Measurements from ENCODE around the gene MAP10.
"Not testable (repeated sequence)": the region's sequence is repeated elsewhere in the genome, so short reads cannot be mapped to it uniquely, and the experiment has no call there.

Gene MAP10

GRCh38 chr1:232784794-232785193, 20.4 kb upstream of the MAP10 start:
- in situ Hi-C loops (cut with MboI; ENCODE audit: low sequenced_read_pairs): no loop called here
- Histone ChIP-seq H3K9me3 (no peaks in the 10 kb centered on the region), H3K27me3 (ENCODE audit: low read depth) (no peaks in the 10 kb centered on the region), H3K4me1 (no peaks in the 10 kb centered on the region), H3K4me3 (no peak overlapping the region), H3K36me3 (replicated peaks) (no peaks in the 10 kb centered on the region)
- DNase-seq (ENCODE audit: low spot score in 2 of 2): no peak

GRCh38 chr1:232785630-232786029, 19.6 kb upstream of the MAP10 start:
- in situ Hi-C loops (cut with MboI; ENCODE audit: low sequenced_read_pairs); H3K36me3 ChIP-seq (replicated peaks); H3K4me1 ChIP-seq; H3K4me3 ChIP-seq; H3K27me3 ChIP-seq (ENCODE audit: low read depth); DNase-seq (ENCODE audit: low spot score in 2 of 2); H3K9me3 ChIP-seq: not testable (repeated sequence)

- Histone ChIP-seq H3K4me1 (no peaks in the 10 kb centered on the region), H3K9me3 (no peaks in the 10 kb centered on the region), H3K36me3 (replicated peaks) (no peaks in the 10 kb centered on the region), H3K4me3 (no peak overlapping the region), H3K27me3 (ENCODE audit: low read depth) (no peaks in the 10 kb centered on the region)
- in situ Hi-C loops (cut with MboI; ENCODE audit: low sequenced_read_pairs): no loop called here
- DNase-seq (ENCODE audit: low spot score in 2 of 2): no peak
Observed at GRCh38 chr1:232786845-232787455, 18.3 kb upstream of the MAP10 start.

- H3K9me3 ChIP-seq: no peaks in the 10 kb centered on the region
- no peaks in the 10 kb centered on the region for H3K27me3 ChIP-seq (ENCODE audit: low read depth)
- H3K4me3 ChIP-seq: no peak overlapping the region
- in situ Hi-C loops (cut with MboI; ENCODE audit: low sequenced_read_pairs): no loop called here
- no peaks in the 10 kb centered on the region for H3K36me3 ChIP-seq (replicated peaks)
- H3K4me1 ChIP-seq: no peaks in the 10 kb centered on the region
- no peak for DNase-seq (ENCODE audit: low spot score in 2 of 2)
Observed at GRCh38 chr1:232788235-232788872, 16.9 kb upstream of the MAP10 start.

GRCh38 chr1:232789651-232790050, 15.6 kb upstream of the MAP10 start:
- H3K27me3 ChIP-seq (ENCODE audit: low read depth): no peaks in the 10 kb centered on the region
- DNase-seq (ENCODE audit: low spot score in 2 of 2): no peak
- no peak overlapping the region for H3K4me3 ChIP-seq
- no peaks in the 10 kb centered on the region for H3K36me3 ChIP-seq (replicated peaks)
- in situ Hi-C loops (cut with MboI; ENCODE audit: low sequenced_read_pairs): no loop called here
- no peaks in the 10 kb centered on the region for H3K4me1 ChIP-seq
- H3K9me3 ChIP-seq: no peaks in the 10 kb centered on the region

- Histone ChIP-seq H3K4me3 (no peak overlapping the region), H3K4me1 (no peaks in the 10 kb centered on the region), H3K27me3 (ENCODE audit: low read depth) (no peaks in the 10 kb centered on the region), H3K36me3 (replicated peaks) (no peaks in the 10 kb centered on the region), H3K9me3 (no peaks in the 10 kb centered on the region)
- no peak for DNase-seq (ENCODE audit: low spot score in 2 of 2)
- in situ Hi-C loops (cut with MboI; ENCODE audit: low sequenced_read_pairs): no loop called here
Observed at GRCh38 chr1:232792949-232793348, 12.3 kb upstream of the MAP10 start.

- Histone ChIP-seq H3K4me3 (no peak overlapping the region), H3K27me3 (ENCODE audit: low read depth) (no peaks in the 10 kb centered on the region), H3K36me3 (replicated peaks) (no peaks in the 10 kb centered on the region), H3K4me1 (no peaks in the 10 kb centered on the region), H3K9me3 (no peaks in the 10 kb centered on the region)
- in situ Hi-C loops (cut with MboI; ENCODE audit: low sequenced_read_pairs): no loop called here
- DNase-seq (ENCODE audit: low spot score in 2 of 2): no peak
Observed at GRCh38 chr1:232793944-232794343, 11.3 kb upstream of the MAP10 start.

GRCh38 chr1:232795497-232796053, 9.6 kb upstream of the MAP10 start:
- Histone ChIP-seq H3K36me3 (replicated peaks) (no peaks in the 10 kb centered on the region), H3K4me1 (no peaks in the 10 kb centered on the region), H3K27me3 (ENCODE audit: low read depth) (no peaks in the 10 kb centered on the region), H3K4me3 (no peak overlapping the region), H3K9me3 (no peaks in the 10 kb centered on the region)
- in situ Hi-C loops (cut with MboI; ENCODE audit: low sequenced_read_pairs): no loop called here
- no peak for DNase-seq (ENCODE audit: low spot score in 2 of 2)

- Histone ChIP-seq H3K4me3 (no peak overlapping the region), H3K4me1 (no peaks in the 10 kb centered on the region), H3K9me3 (no peaks in the 10 kb centered on the region), H3K27me3 (ENCODE audit: low read depth) (no peaks in the 10 kb centered on the region), H3K36me3 (replicated peaks) (no peaks in the 10 kb centered on the region)
- in situ Hi-C loops (cut with MboI; ENCODE audit: low sequenced_read_pairs): no loop called here
- no peak for DNase-seq (ENCODE audit: low spot score in 2 of 2)
Observed at GRCh38 chr1:232797856-232798510, 7.2 kb upstream of the MAP10 start.

GRCh38 chr1:232798920-232799319, 6.3 kb upstream of the MAP10 start:
- H3K4me3 ChIP-seq: no peak overlapping the region
- no peaks in the 10 kb centered on the region for H3K9me3 ChIP-seq
- in situ Hi-C loops (cut with MboI; ENCODE audit: low sequenced_read_pairs): no loop called here
- H3K4me1 ChIP-seq: no peaks in the 10 kb centered on the region
- no peak for DNase-seq (ENCODE audit: low spot score in 2 of 2)
- H3K27me3 ChIP-seq (ENCODE audit: low read depth): no peaks in the 10 kb centered on the region
- H3K36me3 ChIP-seq (replicated peaks): no peaks in the 10 kb centered on the region

GRCh38 chr1:232806186-232806510, 932 bp downstream of the MAP10 start:
- DNase-seq (ENCODE audit: low spot score in 2 of 2): no peak
- in situ Hi-C loops (cut with MboI; ENCODE audit: low sequenced_read_pairs): no loop called here
- no peaks in the 10 kb centered on the region for H3K27me3 ChIP-seq (ENCODE audit: low read depth)

GRCh38 chr1:232810856-232811255, 5.6 kb downstream of the MAP10 start:
- Histone ChIP-seq H3K36me3 (replicated peaks) (no peaks in the 10 kb centered on the region), H3K4me3 (no peak overlapping the region), H3K9me3 (no peaks in the 10 kb centered on the region), H3K27me3 (ENCODE audit: low read depth) (no peaks in the 10 kb centered on the region), H3K4me1 (0 out of 2 replicates have a peak, but pooled peaks cover 3% of the 10 kb centered on the region)
- DNase-seq (ENCODE audit: low spot score in 2 of 2): no peak
- in situ Hi-C loops (cut with MboI; ENCODE audit: low sequenced_read_pairs): no loop called here

More at GRCh38 chr1:232806186-232806510, 932 bp downstream of the MAP10 start:
- Histone ChIP-seq H3K9me3 (no peaks in the 10 kb centered on the region), H3K4me3 (no peak overlapping the region), H3K36me3 (replicated peaks) (no peaks in the 10 kb centered on the region), H3K4me1 (0 out of 2 replicates have a peak, but pooled peaks cover 3% of the 10 kb centered on the region)

- Histone ChIP-seq H3K4me1 (0 out of 2 replicates have a peak, but pooled peaks cover 3% of the 10 kb centered on the region), H3K36me3 (replicated peaks) (no peaks in the 10 kb centered on the region), H3K4me3 (no peak overlapping the region), H3K27me3 (ENCODE audit: low read depth) (no peaks in the 10 kb centered on the region), H3K9me3 (no peaks in the 10 kb centered on the region)
- in situ Hi-C loops (cut with MboI; ENCODE audit: low sequenced_read_pairs): no loop called here
- no peak for DNase-seq (ENCODE audit: low spot score in 2 of 2)
Observed at GRCh38 chr1:232812560-232812959, 7.3 kb downstream of the MAP10 start.

GRCh38 chr1:232813097-232813496, 7.9 kb downstream of the MAP10 start:
- Histone ChIP-seq H3K36me3 (replicated peaks) (no peaks in the 10 kb centered on the region), H3K27me3 (ENCODE audit: low read depth) (no peaks in the 10 kb centered on the region), H3K4me3 (no peak overlapping the region), H3K4me1 (0 out of 2 replicates have a peak, but pooled peaks cover 3% of the 10 kb centered on the region), H3K9me3 (no peaks in the 10 kb centered on the region)
- no peak for DNase-seq (ENCODE audit: low spot score in 2 of 2)
- in situ Hi-C loops (cut with MboI; ENCODE audit: low sequenced_read_pairs): no loop called here
